Uterine smooth muscle cell (primary cell): Measurements from ENCODE around the gene ERVW-1. TPM values are rescaled to one million over a fixed set of nuclear protein-coding genes. Genes with fewer than 3 reads are reported as not detected.

ENCODE experiments used
- total RNA-seq: library from RNA; depleted of rRNA; stranded (reverse); fragments of >200 nt; gene quantifications from 2 replicates; pipeline ENCODE4 v1.2.3, GENCODE V29; 2014

Gene ERVW-1, protein sequence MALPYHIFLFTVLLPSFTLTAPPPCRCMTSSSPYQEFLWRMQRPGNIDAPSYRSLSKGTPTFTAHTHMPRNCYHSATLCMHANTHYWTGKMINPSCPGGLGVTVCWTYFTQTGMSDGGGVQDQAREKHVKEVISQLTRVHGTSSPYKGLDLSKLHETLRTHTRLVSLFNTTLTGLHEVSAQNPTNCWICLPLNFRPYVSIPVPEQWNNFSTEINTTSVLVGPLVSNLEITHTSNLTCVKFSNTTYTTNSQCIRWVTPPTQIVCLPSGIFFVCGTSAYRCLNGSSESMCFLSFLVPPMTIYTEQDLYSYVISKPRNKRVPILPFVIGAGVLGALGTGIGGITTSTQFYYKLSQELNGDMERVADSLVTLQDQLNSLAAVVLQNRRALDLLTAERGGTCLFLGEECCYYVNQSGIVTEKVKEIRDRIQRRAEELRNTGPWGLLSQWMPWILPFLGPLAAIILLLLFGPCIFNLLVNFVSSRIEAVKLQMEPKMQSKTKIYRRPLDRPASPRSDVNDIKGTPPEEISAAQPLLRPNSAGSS
- total RNA-seq = not detected in 2 replicates

DNA sequence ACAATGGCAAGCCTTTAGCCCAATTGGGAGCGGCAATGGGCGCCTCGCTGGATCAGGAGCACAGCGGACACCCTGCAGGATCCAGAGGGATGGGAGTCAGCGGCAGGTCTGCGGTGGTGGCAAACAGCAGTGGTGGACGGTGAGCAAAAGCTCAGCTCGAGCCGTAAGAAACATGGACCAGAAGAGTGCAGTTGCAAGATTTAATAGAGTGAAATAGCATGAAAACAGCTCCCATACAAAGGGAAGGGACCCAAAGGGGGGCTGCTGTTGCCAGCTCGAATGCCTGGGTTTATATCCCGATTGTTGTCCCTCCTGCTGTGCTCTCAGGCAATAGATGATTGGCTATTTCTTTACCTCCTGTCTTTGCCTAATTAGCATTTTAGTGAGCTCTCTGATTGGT lies at the start of gene ERVW-1:
Gene ERVW-1, minus strand, starts transcription at position 266 of the 400 bp plus-strand sequence. CDS start 7,565 bp downstream, outside the sequence.

DNA sequence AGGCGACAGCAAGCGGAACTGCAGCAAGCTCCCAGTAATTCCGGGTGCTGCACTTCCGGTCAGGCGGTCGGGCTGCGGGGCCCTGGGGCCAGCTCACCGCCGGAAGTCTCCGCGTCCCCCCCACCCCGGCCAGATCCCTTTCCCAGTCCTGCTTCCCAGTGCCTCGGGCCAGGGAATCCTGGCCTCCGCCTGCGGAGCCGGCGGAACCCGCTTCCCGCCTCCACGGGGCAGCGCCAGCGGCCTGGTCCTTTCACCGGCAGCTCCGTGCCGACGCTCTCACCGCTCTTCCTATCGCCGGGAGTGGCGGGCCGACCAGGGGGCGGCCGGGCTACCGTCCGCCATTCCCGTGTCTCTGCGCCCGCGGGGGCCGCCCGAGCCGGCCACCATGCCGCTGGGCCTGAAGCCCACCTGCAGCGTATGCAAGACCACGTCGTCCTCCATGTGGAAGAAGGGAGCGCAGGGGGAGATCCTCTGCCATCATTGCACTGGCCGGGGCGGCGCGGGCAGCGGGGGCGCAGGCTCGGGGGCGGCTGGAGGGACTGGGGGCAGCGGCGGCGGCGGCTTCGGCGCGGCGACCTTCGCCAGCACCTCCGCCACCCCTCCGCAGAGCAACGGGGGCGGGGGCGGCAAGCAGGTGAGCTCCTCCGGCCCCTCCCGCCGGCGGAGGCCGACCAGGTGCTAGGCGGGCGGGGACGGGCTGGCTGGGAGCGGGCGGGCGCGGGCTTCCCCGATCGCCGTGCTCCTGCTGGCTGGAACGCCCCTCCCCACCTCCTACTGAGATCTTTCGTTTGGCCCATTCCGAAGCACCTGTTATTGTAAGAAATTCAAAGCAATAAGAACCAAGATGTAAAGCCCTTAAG lies 30.2 kb downstream of the ERVW-1 start, which contains the start of gene GATAD1:
Gene GATAD1, plus strand, starts transcription at position 138 of the 860 bp plus-strand sequence. Its CDS starts 248 bp downstream, at position 386.

Other genes starting within 250 kb of the ERVW-1 start
- gene KRIT1, start 232.0 kb downstream of the ERVW-1 start, total RNA-seq = 47.1 and 54.9 TPM in 2 replicates
- 52.7 and 68.1 TPM in 2 replicates for gene ANKIB1, start 232.0 kb downstream of the ERVW-1 start, total RNA-seq
- gene GATAD1, start 30.5 kb downstream of the ERVW-1 start, total RNA-seq = 22.5 and 30.1 TPM in 2 replicates
- gene PEX1, start 50.6 kb upstream of the ERVW-1 start, total RNA-seq = 18.5 and 22.4 TPM in 2 replicates
- gene RBM48, start 50.8 kb upstream of the ERVW-1 start, total RNA-seq = 13.8 and 13.9 TPM in 2 replicates
- 18.2 and 32.1 TPM in 2 replicates for gene FAM133B, start 112.4 kb upstream of the ERVW-1 start, total RNA-seq